Panc1 (cell line): ENCODE measurements around the gene RABGGTA.

Source experiments
- POLR2AphosphoS5 ChIP-seq: IDR thresholded peaks from 2 replicates; pipeline ENCODE4 v1.6.1; 2012; ENCODE audit warnings: mild to moderate bottlenecking, low read depth, low read length, moderate library complexity
- REST ChIP-seq, 2 experiments: IDR thresholded peaks; 2 replicates each; pipeline ENCODE4 v1.6.1; 2011 to 2012; ENCODE audit warnings: low read depth in 2 of 2, control low read depth in 1 of 2, low read length in 1 of 2, mild to moderate bottlenecking in 1 of 2, moderate library complexity in 1 of 2; ENCODE audit not compliant: insufficient read depth in 1 of 2
- TCF7L2 ChIP-seq: IDR thresholded peaks from 2 replicates; pipeline ENCODE4 v1.6.1; 2011; ENCODE audit warnings: mild to moderate bottlenecking, low read depth, low read length, inconsistent platforms
- TF ChIP-seq, protein P1 (sequence below): fragments of 450-650 bp; IDR thresholded peaks from 2 replicates; pipeline ENCODE4 v1.5.1; 2017; ENCODE audit warnings: mild to moderate bottlenecking

DNA sequence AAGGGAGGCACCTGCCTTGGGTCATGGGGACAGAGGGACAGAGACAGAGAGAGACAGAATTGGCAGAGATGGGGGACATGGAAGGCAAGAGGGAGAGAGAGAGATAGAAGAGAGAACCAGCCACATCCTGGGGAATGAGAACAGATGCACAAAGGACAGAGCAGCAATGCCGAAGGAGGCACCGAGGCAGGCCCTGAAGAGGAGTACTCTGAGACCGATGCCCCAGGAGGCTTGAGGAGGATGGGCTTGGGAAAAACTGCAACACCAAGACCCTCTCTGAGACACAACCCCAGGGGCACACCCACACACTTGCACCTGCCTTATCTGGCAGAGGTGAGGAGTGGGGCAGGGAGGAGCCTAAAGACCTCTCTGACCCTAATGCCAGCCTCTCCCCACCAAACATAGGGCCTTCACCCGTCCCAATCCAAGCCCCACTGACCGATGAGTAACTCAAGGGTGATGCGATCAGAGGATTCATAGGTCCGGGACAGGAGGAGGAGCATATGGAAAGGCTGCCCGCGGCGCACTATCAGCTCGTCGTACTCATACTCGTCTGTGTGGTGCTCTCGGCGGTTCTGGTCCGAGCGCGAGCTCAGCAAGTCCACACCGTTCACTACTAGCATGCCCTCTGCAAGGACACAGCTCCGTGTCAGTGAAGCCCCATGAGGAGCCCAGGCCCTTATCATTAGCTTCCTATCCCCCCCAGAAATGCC is 10.0 kb downstream of the RABGGTA start:
- TF ChIP-seq, protein P1, sequence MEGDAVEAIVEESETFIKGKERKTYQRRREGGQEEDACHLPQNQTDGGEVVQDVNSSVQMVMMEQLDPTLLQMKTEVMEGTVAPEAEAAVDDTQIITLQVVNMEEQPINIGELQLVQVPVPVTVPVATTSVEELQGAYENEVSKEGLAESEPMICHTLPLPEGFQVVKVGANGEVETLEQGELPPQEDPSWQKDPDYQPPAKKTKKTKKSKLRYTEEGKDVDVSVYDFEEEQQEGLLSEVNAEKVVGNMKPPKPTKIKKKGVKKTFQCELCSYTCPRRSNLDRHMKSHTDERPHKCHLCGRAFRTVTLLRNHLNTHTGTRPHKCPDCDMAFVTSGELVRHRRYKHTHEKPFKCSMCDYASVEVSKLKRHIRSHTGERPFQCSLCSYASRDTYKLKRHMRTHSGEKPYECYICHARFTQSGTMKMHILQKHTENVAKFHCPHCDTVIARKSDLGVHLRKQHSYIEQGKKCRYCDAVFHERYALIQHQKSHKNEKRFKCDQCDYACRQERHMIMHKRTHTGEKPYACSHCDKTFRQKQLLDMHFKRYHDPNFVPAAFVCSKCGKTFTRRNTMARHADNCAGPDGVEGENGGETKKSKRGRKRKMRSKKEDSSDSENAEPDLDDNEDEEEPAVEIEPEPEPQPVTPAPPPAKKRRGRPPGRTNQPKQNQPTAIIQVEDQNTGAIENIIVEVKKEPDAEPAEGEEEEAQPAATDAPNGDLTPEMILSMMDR, result no peak
- TF ChIP-seq REST (IDR thresholded peaks at IDR 0.05; ENCODE audit: insufficient read depth in 1 of 2, low read depth in 2 of 2, low read length in 1 of 2) (no peak), POLR2AphosphoS5 (no peak), TCF7L2 (no peak)
